Erythroblast (primary cell): ENCODE data around the gene NCKAP5.

Experiments used
- DNase-seq, 2 experiments: peaks; one replicate each; lab custom pipeline; 2025; lab: John Stamatoyannopoulos, UW
- GATA1 ChIP-seq: IDR thresholded peaks from 2 replicates; pipeline ENCODE4 v1.6.1; 2011; ENCODE audit warnings: low read depth, mild to moderate bottlenecking, control low read depth, low read length, moderate library complexity
- POLR2A ChIP-seq: IDR thresholded peaks from 2 replicates; pipeline ENCODE4 v1.6.1; 2011; ENCODE audit warnings: mild to moderate bottlenecking, low read length

Gene NCKAP5

DNA sequence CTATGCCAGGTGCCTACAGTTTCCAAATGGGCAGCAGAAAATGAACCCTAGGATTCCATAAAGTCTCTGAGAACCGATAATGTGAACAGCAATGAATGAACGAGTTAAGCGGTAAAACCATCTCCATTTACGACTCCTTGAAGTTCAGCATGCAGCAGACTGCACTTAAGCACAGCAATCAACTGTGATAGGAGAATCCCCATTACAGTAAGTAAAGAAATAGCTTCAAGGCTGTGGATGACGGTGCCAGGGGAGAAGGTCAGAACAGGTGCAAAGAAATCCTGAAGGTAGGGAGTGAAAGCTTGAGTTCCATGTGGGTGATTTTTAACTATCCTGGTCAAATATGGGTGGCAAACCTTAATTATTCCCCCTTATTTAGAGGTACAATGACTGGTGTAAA lies 444.4 kb downstream of the NCKAP5 start:
- TF ChIP-seq GATA1 (no peak), POLR2A (no peak)
- no peak for DNase-seq

DNA sequence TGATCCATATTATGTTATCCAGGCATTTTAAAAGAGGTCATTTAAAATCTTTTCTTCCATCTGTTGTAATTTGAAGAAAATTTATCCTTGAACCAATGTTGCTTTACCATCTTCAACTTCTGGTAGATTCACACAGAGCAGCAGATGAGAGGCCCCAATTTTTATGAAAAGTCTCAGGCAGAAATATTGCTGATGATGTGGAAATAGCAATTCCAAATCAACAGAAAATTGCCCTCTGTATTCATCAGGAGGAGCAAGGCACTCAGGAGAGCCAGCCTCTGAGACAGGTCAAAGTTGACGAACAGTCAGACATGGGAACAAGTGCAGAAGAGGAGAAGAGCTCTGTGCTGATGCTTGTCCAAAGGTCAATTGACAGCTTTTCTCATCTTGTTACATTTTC lies 444.9 kb downstream of the NCKAP5 start:
- no peak for DNase-seq
- TF ChIP-seq POLR2A: no peak
- TF ChIP-seq GATA1: no peak

DNA sequence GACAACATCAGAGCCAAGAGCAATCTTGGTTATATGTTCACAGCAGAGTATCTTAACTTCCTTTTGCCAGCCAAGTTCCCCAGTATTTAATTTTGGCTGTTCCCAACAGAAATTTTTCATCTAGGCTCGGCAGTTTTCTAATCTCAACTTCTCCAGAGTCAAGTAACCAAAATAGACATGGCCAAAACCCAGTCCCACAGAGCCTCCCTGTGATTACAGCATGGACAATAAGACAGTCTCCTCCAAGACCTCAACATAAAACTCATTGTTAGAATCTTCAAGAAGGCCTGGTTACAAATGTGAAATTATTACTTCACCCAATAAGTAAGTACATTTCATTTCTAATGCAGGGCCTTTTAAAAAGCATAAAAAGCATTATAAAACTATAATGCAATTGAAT lies 445.7 kb downstream of the NCKAP5 start:
- DNase-seq: no peak
- TF ChIP-seq GATA1 (no peak), POLR2A (no peak)

DNA sequence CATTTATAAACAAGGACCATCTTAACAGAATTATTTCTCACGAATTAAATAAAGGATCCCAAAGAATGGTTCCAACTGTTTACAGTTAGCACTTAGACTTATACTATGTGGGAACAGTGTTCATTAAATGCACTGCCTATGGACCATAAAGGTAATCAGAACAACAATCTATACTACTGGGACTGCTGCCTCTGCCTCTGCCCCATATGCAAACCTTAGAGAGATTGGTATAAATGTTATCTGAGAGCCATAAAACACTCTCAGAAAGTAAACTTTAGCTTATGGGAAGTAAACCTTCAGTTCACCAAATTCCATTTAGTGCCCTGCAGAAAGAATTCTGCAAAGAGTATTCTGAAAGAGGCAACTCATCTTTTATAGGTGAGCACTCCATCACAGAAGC lies 448.0 kb downstream of the NCKAP5 start:
- DNase-seq: no peak
- TF ChIP-seq POLR2A (no peak), GATA1 (no peak)

DNA sequence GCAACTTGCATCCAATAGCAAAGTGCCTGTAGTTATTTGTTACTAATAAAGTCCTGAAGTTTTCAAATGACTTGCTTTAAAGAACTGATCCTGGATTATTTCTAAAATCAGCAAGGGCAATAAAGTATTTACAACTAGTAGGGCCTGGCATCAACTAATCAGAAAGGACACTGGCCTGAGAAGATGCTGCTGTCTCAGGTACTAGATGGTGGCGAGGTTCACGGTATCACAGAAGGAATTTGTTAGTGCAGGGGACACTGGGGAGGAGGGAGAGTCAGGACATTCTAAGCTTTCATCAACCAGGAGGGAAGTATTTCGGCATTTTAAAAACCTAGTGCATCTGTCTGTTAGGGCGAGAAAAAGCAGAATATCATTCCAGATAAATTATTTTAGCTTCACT lies 458.1 kb downstream of the NCKAP5 start:
- DNase-seq: no peak
- TF ChIP-seq POLR2A: no peak
- TF ChIP-seq GATA1: no peak

DNA sequence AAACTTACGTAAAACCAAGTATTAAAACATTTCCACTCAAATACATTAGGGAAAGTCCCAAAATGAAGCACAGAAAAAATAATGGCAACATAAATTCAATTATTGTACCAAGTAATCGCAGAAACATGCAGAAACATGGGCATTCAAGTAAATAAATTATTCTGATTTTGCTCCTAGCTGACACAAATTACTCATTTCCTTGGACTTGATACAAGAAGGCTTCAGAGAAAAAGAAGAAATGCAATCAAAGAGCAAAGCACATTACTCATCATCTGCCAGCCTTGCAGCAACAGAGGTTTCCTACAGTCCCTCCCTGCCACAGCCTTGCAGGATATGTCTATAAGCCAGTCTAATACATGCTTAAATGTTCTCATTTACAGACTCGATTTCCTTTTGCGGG lies 458.5 kb downstream of the NCKAP5 start:
- DNase-seq: no peak
- TF ChIP-seq POLR2A: no peak
- no peak for TF ChIP-seq GATA1

DNA sequence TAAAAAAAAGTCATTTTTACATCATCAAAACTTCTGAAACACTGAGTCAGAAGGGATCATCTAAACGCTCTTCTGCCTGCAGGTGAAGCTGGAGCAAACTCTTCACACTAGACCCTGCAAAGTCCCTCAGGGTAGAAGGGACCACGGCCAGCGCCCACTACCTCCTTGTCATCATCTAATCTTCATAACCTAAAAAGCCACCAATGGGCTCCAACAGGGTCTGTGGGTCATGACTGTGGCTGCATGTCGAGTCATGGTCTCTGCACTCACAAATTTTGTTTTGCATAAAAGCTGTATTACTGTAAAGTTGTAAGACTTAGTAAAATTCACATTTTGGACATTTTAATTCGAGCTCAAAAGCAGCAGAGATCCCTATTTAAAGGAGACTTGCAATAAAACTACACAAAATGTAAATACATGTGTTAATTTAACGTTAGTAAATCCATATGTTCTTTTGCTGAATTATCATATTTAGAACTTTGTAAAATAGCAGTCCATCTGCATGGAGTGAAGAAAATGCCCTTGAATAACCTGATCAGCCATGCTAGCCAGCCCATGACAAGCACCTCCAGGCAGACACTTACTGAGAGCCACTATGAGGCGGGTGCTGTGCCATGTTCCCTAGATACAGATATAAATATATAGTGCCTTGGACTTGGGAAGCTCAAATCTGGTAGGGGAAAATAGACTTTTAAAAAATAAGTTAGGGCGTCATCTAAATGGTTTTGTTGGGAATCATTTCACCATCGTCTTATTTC lies 461.0 kb downstream of the NCKAP5 start:
- no peak for TF ChIP-seq GATA1
- no peak for TF ChIP-seq POLR2A
- no peak for DNase-seq

DNA sequence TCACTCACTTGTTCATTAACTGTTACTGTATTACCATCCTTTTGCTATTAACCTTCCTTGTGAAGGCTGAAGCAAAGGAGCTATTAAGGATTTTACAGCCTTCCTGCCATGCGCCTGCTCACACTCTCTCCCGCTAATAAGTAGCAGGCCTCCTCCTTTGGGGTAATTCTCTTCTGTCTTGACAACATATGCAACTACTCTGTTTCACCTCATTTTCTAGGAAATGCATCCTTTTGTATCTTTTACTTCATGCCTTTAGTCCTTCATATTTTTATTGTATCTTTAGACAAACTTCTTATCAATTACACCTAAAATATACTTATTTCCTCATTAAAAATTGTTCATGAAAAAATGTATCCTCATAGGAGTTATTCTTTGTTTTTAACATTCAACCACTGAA lies 463.4 kb downstream of the NCKAP5 start:
- TF ChIP-seq POLR2A (no peak), GATA1 (no peak)
- no peak for DNase-seq

DNA sequence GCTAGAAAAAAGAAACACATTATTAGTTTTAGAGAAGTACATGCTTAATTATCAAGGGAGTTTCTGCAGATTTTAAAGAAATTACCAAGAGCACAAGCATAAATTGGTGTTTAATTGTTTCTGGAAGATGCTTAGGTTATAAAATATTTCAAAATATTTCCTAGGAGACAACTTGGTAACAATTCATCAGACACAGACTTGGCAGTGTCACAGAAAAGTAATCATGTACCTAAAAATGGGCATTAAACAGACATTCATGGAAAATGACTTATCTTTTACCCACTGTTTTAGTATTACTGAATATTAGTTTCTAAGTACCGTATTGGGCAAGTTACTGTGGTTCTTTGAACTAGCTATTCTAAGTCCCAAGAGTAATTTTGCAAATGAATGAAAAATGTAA lies 469.5 kb downstream of the NCKAP5 start:
- TF ChIP-seq POLR2A: no peak
- DNase-seq: no peak

DNA sequence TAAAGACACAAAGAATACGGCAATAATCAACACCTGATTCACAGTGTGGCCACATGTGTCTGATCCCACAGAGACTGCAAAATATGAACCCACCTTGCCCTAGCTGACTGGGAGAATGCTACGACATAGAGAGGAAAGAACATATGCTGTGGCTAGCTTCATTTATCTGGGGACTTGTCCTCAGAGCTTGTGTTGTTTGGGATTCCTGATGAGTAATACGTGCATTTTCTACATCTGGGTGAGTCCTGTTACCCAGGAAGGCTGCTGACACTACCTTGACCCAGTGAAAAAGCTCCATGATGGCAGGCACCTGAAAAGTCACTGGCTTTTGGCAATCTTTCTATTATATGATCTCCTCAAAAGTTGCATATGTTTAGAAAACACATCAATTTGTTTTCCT lies 470.6 kb downstream of the NCKAP5 start:
- no peak for DNase-seq
- no peak for TF ChIP-seq GATA1
- no peak for TF ChIP-seq POLR2A

DNA sequence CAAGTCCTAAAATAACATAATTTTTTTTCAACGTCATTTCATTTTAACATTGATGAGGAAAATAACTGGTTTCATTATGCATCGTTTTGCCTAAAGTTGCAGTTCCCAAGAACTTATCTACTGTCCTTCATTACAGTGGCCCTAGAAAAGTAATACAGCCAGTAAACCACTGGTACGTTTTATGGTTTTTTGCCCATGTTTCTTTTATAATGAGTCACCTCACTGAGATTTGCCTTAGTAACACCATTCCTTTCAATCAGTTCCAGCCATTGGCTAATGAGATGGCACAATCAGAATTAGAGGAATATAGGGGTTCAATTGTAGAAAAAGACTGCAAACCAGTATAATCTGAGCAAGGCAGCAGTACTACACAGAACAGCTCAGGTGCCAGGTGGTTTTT lies 475.7 kb downstream of the NCKAP5 start:
- DNase-seq: no peak
- TF ChIP-seq POLR2A: no peak
- no peak for TF ChIP-seq GATA1

DNA sequence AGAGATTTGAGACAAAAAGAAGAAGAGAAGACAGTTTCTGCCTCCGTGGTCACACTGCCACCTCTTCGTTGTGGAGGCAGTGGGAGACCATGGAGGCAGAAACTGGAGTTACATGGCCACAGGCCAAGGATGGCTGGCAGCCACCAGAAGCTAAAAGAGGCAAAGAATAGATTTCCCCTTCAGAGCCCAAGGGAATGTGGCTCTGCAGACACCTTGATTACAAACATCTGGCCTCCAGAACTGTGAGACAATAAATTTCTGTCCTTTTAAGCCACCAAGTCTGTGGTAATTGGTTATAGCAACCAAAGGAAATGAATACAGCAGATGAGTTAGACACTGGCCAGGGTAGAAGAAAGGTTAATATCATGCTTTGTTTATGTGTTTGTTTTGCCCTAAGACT lies 477.9 kb downstream of the NCKAP5 start:
- no peak for DNase-seq

DNA sequence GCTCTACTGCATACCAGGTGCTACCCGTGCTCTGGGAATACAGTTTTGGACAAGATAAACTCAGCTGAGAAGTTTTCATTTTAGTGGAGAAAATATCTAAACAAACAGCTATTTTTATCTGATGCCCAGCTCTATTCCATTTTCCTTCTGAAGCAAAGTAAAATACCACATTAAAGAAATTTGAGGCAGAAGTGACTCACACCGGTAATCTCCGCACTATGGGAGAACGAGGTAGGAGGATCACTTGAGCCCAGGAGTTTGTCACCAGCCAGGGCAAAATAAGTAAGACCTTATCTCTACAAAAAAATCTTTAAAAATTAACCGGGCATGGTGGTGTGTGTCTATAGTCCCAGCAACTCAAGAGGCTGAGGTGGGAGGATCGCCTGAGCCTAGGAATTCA lies 482.1 kb downstream of the NCKAP5 start:
- no peak for TF ChIP-seq GATA1
- TF ChIP-seq POLR2A: no peak
- DNase-seq: no peak

More for the DNA sequence above, 477.9 kb downstream of the NCKAP5 start:
- TF ChIP-seq POLR2A (no peak), GATA1 (no peak)

DNA sequence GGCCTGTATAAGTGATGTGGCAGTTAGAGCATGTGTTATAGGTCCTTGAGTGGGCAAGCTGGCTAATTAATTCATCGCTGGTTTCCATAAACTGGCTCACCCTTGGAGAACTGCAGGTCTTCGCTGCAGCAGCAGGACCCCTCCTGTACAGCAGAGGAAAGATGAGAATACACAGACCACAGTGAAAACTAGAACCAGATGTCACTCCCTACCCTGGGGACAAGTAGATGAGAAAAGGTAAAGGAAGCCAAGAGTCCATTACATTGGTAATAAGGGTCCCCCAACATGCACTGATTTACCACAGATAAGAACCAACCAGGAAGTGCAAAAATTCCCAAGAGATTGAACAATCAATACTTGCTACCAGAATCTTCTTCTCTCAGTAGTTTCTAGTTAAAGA lies 482.6 kb downstream of the NCKAP5 start:
- TF ChIP-seq POLR2A (no peak), GATA1 (no peak)
- no peak for DNase-seq

DNA sequence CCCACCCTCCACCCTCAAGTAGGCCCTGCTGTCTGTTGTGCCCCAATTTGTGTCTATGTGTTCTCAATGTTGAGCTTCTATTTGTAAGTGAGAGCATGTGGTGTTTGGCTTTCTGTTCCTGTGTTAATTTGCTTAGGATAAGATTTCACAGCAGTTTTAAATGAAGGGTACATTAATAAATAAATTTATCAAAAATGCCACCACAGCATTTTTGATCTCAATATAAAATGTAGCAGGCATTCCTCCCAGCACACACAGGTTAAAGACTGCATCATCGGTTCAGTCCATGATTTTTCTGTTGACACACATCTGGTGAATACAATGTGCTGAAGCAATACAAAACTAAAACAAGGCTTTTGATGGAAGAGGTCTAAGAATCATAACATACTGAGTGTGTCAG lies 486.2 kb downstream of the NCKAP5 start:
- DNase-seq: no peak
- TF ChIP-seq POLR2A (no peak), GATA1 (no peak)
